ENCODE data around the gene DLGAP1. TPM values are rescaled to one million over a fixed set of nuclear protein-coding genes. Genes with fewer than 3 reads are reported as not detected.

The DLGAP1 gene
- total and polyA plus RNA-seq, 2 experiments from 2014 or later, result 17.0 to 48.5 TPM

DNA sequence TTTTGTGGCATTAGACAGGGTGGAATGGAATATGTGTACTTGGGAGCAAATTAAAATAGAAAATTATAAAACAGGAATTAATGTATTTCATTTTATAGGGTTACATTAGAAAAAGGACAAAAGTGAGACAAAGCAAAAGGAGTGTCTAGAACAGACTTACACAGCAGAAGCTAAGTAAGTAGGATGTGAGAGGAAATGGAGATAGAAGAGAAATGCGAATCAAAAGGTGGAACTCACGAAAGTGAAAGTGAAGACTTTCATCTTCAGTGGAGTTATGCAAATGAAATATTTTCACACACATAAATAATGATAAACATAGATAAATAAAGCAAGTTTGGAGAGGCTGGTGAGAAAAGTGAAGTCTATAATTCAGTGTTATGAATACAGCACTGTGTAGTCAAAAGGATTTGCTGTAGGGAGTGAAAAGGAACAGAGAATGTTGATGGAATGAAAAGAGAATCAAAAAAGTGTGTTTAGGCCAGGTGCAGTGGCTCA lies 94.8 kb downstream of the DLGAP1 start:
- H3K27me3 Mint-ChIP-seq (ENCODE audit: insufficient read depth, low read depth, poor library complexity), result peaks cover 12% of the 10 kb centered on the region
- TF ChIP-seq, protein P1, sequence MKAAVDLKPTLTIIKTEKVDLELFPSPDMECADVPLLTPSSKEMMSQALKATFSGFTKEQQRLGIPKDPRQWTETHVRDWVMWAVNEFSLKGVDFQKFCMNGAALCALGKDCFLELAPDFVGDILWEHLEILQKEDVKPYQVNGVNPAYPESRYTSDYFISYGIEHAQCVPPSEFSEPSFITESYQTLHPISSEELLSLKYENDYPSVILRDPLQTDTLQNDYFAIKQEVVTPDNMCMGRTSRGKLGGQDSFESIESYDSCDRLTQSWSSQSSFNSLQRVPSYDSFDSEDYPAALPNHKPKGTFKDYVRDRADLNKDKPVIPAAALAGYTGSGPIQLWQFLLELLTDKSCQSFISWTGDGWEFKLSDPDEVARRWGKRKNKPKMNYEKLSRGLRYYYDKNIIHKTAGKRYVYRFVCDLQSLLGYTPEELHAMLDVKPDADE (IDR thresholded peaks at IDR 0.05), result no peak
- TF ChIP-seq, protein P2, sequence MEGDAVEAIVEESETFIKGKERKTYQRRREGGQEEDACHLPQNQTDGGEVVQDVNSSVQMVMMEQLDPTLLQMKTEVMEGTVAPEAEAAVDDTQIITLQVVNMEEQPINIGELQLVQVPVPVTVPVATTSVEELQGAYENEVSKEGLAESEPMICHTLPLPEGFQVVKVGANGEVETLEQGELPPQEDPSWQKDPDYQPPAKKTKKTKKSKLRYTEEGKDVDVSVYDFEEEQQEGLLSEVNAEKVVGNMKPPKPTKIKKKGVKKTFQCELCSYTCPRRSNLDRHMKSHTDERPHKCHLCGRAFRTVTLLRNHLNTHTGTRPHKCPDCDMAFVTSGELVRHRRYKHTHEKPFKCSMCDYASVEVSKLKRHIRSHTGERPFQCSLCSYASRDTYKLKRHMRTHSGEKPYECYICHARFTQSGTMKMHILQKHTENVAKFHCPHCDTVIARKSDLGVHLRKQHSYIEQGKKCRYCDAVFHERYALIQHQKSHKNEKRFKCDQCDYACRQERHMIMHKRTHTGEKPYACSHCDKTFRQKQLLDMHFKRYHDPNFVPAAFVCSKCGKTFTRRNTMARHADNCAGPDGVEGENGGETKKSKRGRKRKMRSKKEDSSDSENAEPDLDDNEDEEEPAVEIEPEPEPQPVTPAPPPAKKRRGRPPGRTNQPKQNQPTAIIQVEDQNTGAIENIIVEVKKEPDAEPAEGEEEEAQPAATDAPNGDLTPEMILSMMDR (conservative IDR thresholded peaks at IDR 0.05; ENCODE audit: low read depth in 2 of 2), result no peak
- TF ChIP-seq, protein P3, sequence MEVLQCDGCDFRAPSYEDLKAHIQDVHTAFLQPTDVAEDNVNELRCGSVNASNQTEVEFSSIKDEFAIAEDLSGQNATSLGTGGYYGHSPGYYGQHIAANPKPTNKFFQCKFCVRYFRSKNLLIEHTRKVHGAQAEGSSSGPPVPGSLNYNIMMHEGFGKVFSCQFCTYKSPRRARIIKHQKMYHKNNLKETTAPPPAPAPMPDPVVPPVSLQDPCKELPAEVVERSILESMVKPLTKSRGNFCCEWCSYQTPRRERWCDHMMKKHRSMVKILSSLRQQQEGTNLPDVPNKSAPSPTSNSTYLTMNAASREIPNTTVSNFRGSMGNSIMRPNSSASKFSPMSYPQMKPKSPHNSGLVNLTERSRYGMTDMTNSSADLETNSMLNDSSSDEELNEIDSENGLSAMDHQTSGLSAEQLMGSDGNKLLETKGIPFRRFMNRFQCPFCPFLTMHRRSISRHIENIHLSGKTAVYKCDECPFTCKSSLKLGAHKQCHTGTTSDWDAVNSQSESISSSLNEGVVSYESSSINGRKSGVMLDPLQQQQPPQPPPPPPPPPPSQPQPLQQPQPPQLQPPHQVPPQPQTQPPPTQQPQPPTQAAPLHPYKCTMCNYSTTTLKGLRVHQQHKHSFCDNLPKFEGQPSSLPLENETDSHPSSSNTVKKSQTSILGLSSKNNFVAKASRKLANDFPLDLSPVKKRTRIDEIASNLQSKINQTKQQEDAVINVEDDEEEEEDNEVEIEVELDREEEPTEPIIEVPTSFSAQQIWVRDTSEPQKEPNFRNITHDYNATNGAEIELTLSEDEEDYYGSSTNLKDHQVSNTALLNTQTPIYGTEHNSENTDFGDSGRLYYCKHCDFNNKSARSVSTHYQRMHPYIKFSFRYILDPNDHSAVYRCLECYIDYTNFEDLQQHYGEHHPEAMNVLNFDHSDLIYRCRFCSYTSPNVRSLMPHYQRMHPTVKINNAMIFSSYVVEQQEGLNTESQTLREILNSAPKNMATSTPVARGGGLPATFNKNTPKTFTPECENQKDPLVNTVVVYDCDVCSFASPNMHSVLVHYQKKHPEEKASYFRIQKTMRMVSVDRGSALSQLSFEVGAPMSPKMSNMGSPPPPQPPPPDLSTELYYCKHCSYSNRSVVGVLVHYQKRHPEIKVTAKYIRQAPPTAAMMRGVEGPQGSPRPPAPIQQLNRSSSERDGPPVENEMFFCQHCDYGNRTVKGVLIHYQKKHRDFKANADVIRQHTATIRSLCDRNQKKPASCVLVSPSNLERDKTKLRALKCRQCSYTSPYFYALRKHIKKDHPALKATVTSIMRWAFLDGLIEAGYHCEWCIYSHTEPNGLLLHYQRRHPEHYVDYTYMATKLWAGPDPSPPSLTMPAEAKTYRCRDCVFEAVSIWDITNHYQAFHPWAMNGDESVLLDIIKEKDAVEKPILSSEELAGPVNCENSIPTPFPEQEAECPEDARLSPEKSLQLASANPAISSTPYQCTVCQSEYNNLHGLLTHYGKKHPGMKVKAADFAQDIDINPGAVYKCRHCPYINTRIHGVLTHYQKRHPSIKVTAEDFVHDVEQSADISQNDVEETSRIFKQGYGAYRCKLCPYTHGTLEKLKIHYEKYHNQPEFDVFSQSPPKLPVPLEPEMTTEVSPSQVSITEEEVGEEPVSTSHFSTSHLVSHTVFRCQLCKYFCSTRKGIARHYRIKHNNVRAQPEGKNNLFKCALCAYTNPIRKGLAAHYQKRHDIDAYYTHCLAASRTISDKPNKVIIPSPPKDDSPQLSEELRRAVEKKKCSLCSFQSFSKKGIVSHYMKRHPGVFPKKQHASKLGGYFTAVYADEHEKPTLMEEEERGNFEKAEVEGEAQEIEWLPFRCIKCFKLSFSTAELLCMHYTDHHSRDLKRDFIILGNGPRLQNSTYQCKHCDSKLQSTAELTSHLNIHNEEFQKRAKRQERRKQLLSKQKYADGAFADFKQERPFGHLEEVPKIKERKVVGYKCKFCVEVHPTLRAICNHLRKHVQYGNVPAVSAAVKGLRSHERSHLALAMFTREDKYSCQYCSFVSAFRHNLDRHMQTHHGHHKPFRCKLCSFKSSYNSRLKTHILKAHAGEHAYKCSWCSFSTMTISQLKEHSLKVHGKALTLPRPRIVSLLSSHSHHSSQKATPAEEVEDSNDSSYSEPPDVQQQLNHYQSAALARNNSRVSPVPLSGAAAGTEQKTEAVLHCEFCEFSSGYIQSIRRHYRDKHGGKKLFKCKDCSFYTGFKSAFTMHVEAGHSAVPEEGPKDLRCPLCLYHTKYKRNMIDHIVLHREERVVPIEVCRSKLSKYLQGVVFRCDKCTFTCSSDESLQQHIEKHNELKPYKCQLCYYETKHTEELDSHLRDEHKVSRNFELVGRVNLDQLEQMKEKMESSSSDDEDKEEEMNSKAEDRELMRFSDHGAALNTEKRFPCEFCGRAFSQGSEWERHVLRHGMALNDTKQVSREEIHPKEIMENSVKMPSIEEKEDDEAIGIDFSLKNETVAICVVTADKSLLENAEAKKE (CRISPR knock-in tag; IDR thresholded peaks at IDR 0.05), result no peak
- no peak for TF ChIP-seq NANOG (IDR thresholded peaks at IDR 0.05; ENCODE audit: borderline replicate concordance)
- no peak for TF ChIP-seq EZH2phosphoT487 (IDR thresholded peaks at IDR 0.05; ENCODE audit: unreplicated experiment)
- TF ChIP-seq EZH2 (IDR thresholded peaks at IDR 0.05; ENCODE audit: low read depth, unreplicated experiment), result no peak
- TF ChIP-seq, protein P4, sequence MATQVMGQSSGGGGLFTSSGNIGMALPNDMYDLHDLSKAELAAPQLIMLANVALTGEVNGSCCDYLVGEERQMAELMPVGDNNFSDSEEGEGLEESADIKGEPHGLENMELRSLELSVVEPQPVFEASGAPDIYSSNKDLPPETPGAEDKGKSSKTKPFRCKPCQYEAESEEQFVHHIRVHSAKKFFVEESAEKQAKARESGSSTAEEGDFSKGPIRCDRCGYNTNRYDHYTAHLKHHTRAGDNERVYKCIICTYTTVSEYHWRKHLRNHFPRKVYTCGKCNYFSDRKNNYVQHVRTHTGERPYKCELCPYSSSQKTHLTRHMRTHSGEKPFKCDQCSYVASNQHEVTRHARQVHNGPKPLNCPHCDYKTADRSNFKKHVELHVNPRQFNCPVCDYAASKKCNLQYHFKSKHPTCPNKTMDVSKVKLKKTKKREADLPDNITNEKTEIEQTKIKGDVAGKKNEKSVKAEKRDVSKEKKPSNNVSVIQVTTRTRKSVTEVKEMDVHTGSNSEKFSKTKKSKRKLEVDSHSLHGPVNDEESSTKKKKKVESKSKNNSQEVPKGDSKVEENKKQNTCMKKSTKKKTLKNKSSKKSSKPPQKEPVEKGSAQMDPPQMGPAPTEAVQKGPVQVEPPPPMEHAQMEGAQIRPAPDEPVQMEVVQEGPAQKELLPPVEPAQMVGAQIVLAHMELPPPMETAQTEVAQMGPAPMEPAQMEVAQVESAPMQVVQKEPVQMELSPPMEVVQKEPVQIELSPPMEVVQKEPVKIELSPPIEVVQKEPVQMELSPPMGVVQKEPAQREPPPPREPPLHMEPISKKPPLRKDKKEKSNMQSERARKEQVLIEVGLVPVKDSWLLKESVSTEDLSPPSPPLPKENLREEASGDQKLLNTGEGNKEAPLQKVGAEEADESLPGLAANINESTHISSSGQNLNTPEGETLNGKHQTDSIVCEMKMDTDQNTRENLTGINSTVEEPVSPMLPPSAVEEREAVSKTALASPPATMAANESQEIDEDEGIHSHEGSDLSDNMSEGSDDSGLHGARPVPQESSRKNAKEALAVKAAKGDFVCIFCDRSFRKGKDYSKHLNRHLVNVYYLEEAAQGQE (IDR thresholded peaks at IDR 0.05; ENCODE audit: unreplicated experiment), result no peak
- no peak for TF ChIP-seq ZNF331 (CRISPR knock-in tag; IDR thresholded peaks at IDR 0.05; ENCODE audit: low read depth)
- no peak for TF ChIP-seq POLR2AphosphoS5 (IDR thresholded peaks at IDR 0.05; ENCODE audit: low read depth)
- no peak for TF ChIP-seq JUNB (IDR thresholded peaks at IDR 0.05; ENCODE audit: unreplicated experiment)
- TF ChIP-seq CREB1 (CRISPR knock-in tag; IDR thresholded peaks at IDR 0.05; ENCODE audit: low read depth), result no peak
- no peak for TF ChIP-seq STAT1 (IDR thresholded peaks at IDR 0.05; ENCODE audit: unreplicated experiment)
- no peak for TF ChIP-seq ZNF114 (CRISPR knock-in tag; IDR thresholded peaks at IDR 0.05)
- H3K4me2 ChIP-seq, result no peak overlapping the region
- H3K4me3 ChIP-seq, result no peak overlapping the region
- H3K27ac ChIP-seq (ENCODE audit: low read depth), result no peak overlapping the region
- no peak overlapping the region for H2AFZ ChIP-seq
- no peak overlapping the region for H3K27ac Mint-ChIP-seq
- H3K4me1 Mint-ChIP-seq, result peaks cover 52% of the 10 kb centered on the region
- H3K9me3 Mint-ChIP-seq, result peaks cover 13% of the 10 kb centered on the region
- H3K36me3 Mint-ChIP-seq (ENCODE audit: low read depth), result peaks cover 16% of the 10 kb centered on the region
- H4K20me1 ChIP-seq (replicated peaks; ENCODE audit: insufficient read depth), result no peaks in the 10 kb centered on the region; the same call in 1 of the 2 replicates
- no peaks in the 10 kb centered on the region for H3K36me3 ChIP-seq (ENCODE audit: insufficient read depth)
- H3K79me2 ChIP-seq (replicated peaks; ENCODE audit: insufficient read depth), result peaks cover 18% of the 10 kb centered on the region
- H3K27me3 ChIP-seq (ENCODE audit: insufficient read depth), result no peaks in the 10 kb centered on the region
- DNase-seq (ENCODE audit: low spot score), result no peak
- peaks cover 18% of the 10 kb centered on the region; the same call in 1 of the 2 replicates for H3K4me1 ChIP-seq (ENCODE audit: insufficient read depth)
- H3F3A ChIP-seq (replicated peaks; ENCODE audit: low read depth), result no peaks in the 10 kb centered on the region
- no peak overlapping the region for H3K4me3 Mint-ChIP-seq
- ATAC-seq, result no peak
- no peaks in the 10 kb centered on the region for H3K9me2 ChIP-seq (ENCODE audit: insufficient read depth)

All from GM23338 (cell line).